Naive thymus-derived CD4-positive, alpha-beta T cell (primary cell): ENCODE data around the gene SAV1. TPM values are rescaled to one million over a fixed set of nuclear protein-coding genes. Genes with fewer than 3 reads are reported as not detected.

Experiments used
- ATAC-seq: fragments of 150-1000 bp; cut with Tn5 transposase; 2 replicates; pipeline ENCODE4 v1.10.0; 2021; ENCODE audit warnings: mild to moderate bottlenecking, moderate library complexity
- CTCF ChIA-PET: fragments of 350-600 bp; sonication (Branson Sonifier 250); formaldehyde crosslinking; loops from one replicate; lab custom pipeline; 2021; ENCODE audit warnings: antibody characterized with exemption; lab: Charles Lee
- POLR2A ChIA-PET: fragments of 350-600 bp; sonication (Branson Sonifier 250); formaldehyde crosslinking; loops from one replicate; lab custom pipeline; 2021; ENCODE audit warnings: antibody characterized with exemption, inconsistent platforms; lab: Charles Lee
- DNase-seq, 9 donors: peaks; one replicate each; pipeline versions ENCODE4 v3.0.0 to v3.0.0-alpha.2; 2020 to 2022; ENCODE audit warnings: mixed read lengths in 1 of 9
- H3K27ac ChIP-seq: one replicate; pipeline ENCODE4 v1.7.0; 2013; ENCODE audit warnings: mild to moderate bottlenecking, low read depth, low read length, moderate library complexity
- H3K27me3 ChIP-seq, 2 donors: one replicate each; pipeline ENCODE4 v1.7.0; 2013; ENCODE audit warnings: low read length in 2 of 2, mild to moderate bottlenecking in 2 of 2, moderate library complexity in 2 of 2; ENCODE audit not compliant: control insufficient read depth in 2 of 2, insufficient read depth in 2 of 2
- H3K36me3 ChIP-seq, 3 experiments: 1 replicate in 2 of 3; 2 replicates in 1 of 3; pipeline ENCODE4 v1.7.0; 2013; ENCODE audit warnings: low read length in 3 of 3, mild to moderate bottlenecking in 3 of 3, moderate library complexity in 1 of 3; ENCODE audit not compliant: insufficient read depth in 3 of 3, control insufficient read depth in 2 of 3
- H3K4me1 ChIP-seq, 2 donors: one replicate each; pipeline ENCODE4 v1.7.0; 2013; ENCODE audit warnings: low read length in 2 of 2, mild to moderate bottlenecking in 2 of 2, moderate library complexity in 1 of 2; ENCODE audit not compliant: control insufficient read depth in 2 of 2, insufficient read depth in 2 of 2
- H3K4me3 ChIP-seq: 2 replicates; pipeline ENCODE4 v1.7.0; 2013; ENCODE audit warnings: mild to moderate bottlenecking, low read length
- H3K9me3 ChIP-seq, 3 experiments: 1 replicate in 2 of 3; 2 replicates in 1 of 3; pipeline ENCODE4 v1.7.0; 2013; ENCODE audit warnings: low read length in 3 of 3; ENCODE audit not compliant: control insufficient read depth in 2 of 3
- H3K27ac Mint-ChIP-seq, 9 donors: one replicate each; pipeline ENCODE4 v1.8.0; 2020 to 2022; ENCODE audit warnings: mixed read lengths in 9 of 9, mild to moderate bottlenecking in 8 of 9, moderate library complexity in 5 of 9, inconsistent platforms in 2 of 9
- H3K27me3 Mint-ChIP-seq, 5 donors: one replicate each; pipeline ENCODE4 v1.8.0; 2021 to 2022; ENCODE audit warnings: mixed read lengths in 5 of 5, mild to moderate bottlenecking in 1 of 5
- H3K36me3 Mint-ChIP-seq, 5 donors: one replicate each; pipeline ENCODE4 v1.8.0; 2020 to 2022; ENCODE audit warnings: mixed read lengths in 5 of 5, mild to moderate bottlenecking in 3 of 5, inconsistent platforms in 1 of 5
- H3K4me1 Mint-ChIP-seq, 7 donors: one replicate each; pipeline ENCODE4 v1.8.0; 2020 to 2022; ENCODE audit warnings: mixed read lengths in 7 of 7, mild to moderate bottlenecking in 3 of 7, inconsistent platforms in 1 of 7
- H3K4me3 Mint-ChIP-seq, 10 donors: one replicate each; pipeline ENCODE4 v1.8.0; 2020 to 2022; ENCODE audit warnings: mild to moderate bottlenecking in 10 of 10, mixed read lengths in 10 of 10, moderate library complexity in 6 of 10, inconsistent platforms in 2 of 10
- H3K9me3 Mint-ChIP-seq, 11 donors: one replicate each; pipeline ENCODE4 v1.8.0; 2020 to 2022; ENCODE audit warnings: mixed read lengths in 11 of 11, mild to moderate bottlenecking in 4 of 11, inconsistent platforms in 1 of 11, moderate library complexity in 1 of 11
- intact Hi-C, 2 donors: fragments of 100-400 bp; cut with micrococcal nuclease; formaldehyde crosslinking; loops; one replicate each; pipeline ENCODE4 v1.15.1; 2023
- polyA plus RNA-seq, 2 donors: library from polyadenylated mRNA; unstranded; fragments of 300-500 nt; fragmentation: Illumina TruSeq; gene quantifications; one replicate each; pipeline ENCODE4 v1.2.3, GENCODE V29; 2021
- total RNA-seq, 6 experiments: library from RNA in 5 of 6; stranded (reverse) in 5 of 6; gene quantifications; 1 replicate in 5 of 6; 2 replicates in 1 of 6; pipeline ENCODE4 v1.2.3 and lab custom pipeline; 2021 to 2026

The SAV1 gene
- total and polyA plus RNA-seq, 7 experiments from 2014 or later = 7.2 to 9.4 (median 8.7) TPM

DNA sequence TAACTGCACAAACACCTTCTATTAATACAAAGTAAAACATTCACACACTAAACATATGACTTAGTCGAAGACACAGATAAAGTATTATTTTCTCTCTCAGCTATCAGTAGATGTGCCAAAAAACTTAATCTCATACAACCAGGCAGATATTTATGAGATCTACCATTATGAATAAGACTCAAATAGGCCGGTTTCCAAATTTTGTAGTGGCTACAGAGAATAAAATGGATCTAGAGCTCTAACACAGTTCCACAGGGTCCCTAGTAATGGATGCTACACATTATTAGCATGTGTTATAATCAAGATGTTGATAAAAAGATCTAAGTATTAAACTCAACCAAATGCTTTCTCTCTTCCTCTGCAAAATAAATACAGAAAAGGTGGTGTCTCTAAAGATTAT lies 10.4 kb downstream of the SAV1 start:
- ATAC-seq (no peak), DNase-seq (no peak)
- ChIA-PET POLR2A (interaction anchor here (0.6 kb wide), 1 partner anchor 9 kb away, joined by 4 read pairs; no protein-coding TSS in a partner anchor), CTCF (no interaction called here)
- no peak overlapping the region for H3K27ac Mint-ChIP-seq
- Histone ChIP-seq H3K9me3 (no peaks in the 10 kb centered on the region), H3K27ac (no peak overlapping the region), H3K4me1 (no peaks in the 10 kb centered on the region), H3K27me3 (no peaks in the 10 kb centered on the region), H3K36me3 (no peaks in the 10 kb centered on the region), H3K4me3 (no peak overlapping the region)
- H3K9me3 Mint-ChIP-seq = no peaks in the 10 kb centered on the region
- H3K27me3 Mint-ChIP-seq = no peaks in the 10 kb centered on the region
- peaks cover 0 to 15% (median 4%) of the 10 kb centered on the region in 7 donors for H3K4me1 Mint-ChIP-seq
- H3K36me3 Mint-ChIP-seq = peaks cover under 1 to 20% (median 10%) of the 10 kb centered on the region in 5 donors
- H3K4me3 Mint-ChIP-seq = no peak overlapping the region
- intact Hi-C loops = no loop called here

DNA sequence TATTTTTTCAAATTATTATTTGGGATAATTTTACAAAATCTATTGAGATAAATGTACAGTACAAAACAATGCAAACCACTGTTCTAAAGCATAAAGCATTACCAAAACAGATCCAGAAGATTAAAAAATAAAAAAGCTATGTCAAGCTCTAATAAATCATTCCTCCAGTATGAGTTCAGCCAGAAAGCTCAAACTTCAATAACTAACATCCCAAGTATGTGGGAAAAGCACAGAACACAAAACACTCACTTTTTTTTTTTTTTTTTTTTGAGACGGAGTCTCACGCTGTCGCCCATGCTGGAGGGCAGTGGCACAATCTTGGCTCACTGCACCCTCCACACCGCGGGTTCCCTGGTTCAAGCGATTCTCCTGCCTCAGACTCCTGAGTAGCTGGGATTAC lies 11.3 kb downstream of the SAV1 start:
- ATAC-seq (no peak), DNase-seq (no peak)
- Mint-ChIP-seq H3K4me1 (peaks cover 0 to 15% (median 4%) of the 10 kb centered on the region in 7 donors), H3K27me3 (no peaks in the 10 kb centered on the region), H3K36me3 (peaks cover 0 to 24% (median 15%) of the 10 kb centered on the region in 5 donors), H3K4me3 (no peak overlapping the region), H3K9me3 (no peaks in the 10 kb centered on the region), H3K27ac (no peak overlapping the region)
- Histone ChIP-seq H3K36me3 (no peaks in the 10 kb centered on the region), H3K27me3 (no peaks in the 10 kb centered on the region), H3K4me3 (no peak overlapping the region), H3K4me1 (no peaks in the 10 kb centered on the region), H3K27ac (no peak overlapping the region), H3K9me3 (no peaks in the 10 kb centered on the region)
- CTCF ChIA-PET = interaction anchor here (0.6 to 0.7 kb wide), 3 partner anchors 22 to 67 kb away, joined by 4 to 7 read pairs (median 4); no protein-coding TSS in a partner anchor
- intact Hi-C loops = no loop called here
- POLR2A ChIA-PET = interaction anchor here (0.6 kb wide), 1 partner anchor 103 kb away, joined by 3 read pairs; no protein-coding TSS in a partner anchor

DNA sequence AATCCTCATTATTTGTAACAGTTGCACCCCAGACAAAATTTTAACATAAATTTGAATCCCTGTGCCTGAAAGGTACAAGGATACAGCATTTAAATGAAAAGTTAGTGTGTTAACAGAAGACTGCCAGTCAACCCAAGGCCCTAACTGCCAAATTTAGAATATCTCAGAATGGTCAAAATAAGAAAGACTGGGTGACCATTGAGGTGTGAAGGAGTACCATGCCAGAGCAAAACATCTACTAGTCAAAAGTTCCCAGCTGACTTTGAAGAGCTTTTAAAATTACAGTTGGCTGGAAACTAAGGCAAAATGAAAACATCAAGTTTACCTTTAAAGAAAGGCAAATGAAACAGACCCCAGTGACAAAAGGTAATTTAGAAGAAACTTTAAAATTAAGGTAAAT lies 18.4 kb downstream of the SAV1 start:
- Histone ChIP-seq H3K27me3 (no peaks in the 10 kb centered on the region), H3K36me3 (no peaks in the 10 kb centered on the region), H3K27ac (no peak overlapping the region), H3K9me3 (no peaks in the 10 kb centered on the region), H3K4me3 (no peak overlapping the region), H3K4me1 (no peaks in the 10 kb centered on the region)
- ChIA-PET CTCF (no interaction called here), POLR2A (no interaction called here)
- no peaks in the 10 kb centered on the region for H3K27me3 Mint-ChIP-seq
- H3K4me1 Mint-ChIP-seq = no peaks in the 10 kb centered on the region
- H3K4me3 Mint-ChIP-seq = no peak overlapping the region
- DNase-seq (no peak), ATAC-seq (no peak)
- no peaks in the 10 kb centered on the region for H3K9me3 Mint-ChIP-seq
- peak overlapping the region in 1 of 9 donors; percentile 38 for H3K27ac Mint-ChIP-seq
- H3K36me3 Mint-ChIP-seq = peaks cover 0 to 16% (median 5%) of the 10 kb centered on the region in 5 donors
- intact Hi-C loops = no loop called here

DNA sequence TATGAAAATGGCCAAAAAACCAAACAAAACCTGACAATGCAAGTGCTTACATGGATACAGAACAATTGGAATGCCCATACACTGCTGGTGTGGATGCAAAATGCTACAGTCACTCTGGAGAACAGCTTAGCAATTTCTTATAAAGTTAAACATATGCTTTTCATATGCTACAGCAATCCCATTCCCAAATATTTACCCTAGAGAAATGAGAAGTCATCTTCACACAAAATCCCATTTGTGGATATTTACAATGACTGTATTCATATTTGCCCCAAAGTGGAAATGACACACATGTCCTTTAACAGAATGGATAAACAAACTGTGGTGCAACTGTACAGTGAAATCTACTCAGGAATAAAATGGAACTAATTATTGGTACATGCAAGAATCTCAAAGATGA lies 20.4 kb downstream of the SAV1 start:
- Histone ChIP-seq H3K27me3 (no peaks in the 10 kb centered on the region), H3K36me3 (no peaks in the 10 kb centered on the region), H3K4me1 (no peaks in the 10 kb centered on the region), H3K27ac (no peak overlapping the region), H3K9me3 (no peaks in the 10 kb centered on the region), H3K4me3 (no peak overlapping the region)
- DNase-seq (no peak), ATAC-seq (no peak)
- H3K36me3 Mint-ChIP-seq = peaks cover 0 to 28% (median 9%) of the 10 kb centered on the region in 5 donors
- H3K27me3 Mint-ChIP-seq = no peaks in the 10 kb centered on the region
- CTCF ChIA-PET = no interaction called here
- H3K4me3 Mint-ChIP-seq = no peak overlapping the region
- no peak overlapping the region for H3K27ac Mint-ChIP-seq
- no peaks in the 10 kb centered on the region for H3K9me3 Mint-ChIP-seq
- POLR2A ChIA-PET = no interaction called here
- intact Hi-C loops = no loop called here
- H3K4me1 Mint-ChIP-seq = no peaks in the 10 kb centered on the region

DNA sequence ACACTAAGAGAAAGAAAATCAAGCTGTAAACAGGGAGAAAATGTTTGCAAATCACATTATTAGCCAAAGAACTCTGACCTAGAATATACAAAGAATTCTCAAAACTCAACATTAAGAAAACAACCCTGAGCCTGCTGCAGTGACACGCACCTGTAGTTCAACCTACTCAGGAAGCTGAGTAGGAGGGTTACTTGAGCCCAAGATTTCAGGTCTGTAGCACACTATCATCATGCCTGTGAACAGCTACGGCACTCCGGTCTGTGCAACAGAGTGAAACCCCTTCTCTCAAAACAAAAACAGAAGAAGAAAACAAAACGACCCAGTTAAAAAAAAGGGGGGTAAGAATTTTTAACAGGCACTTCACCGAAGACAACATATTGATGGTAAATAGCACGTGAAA lies 20.8 kb downstream of the SAV1 start:
- CTCF ChIA-PET = no interaction called here
- ATAC-seq (no peak), DNase-seq (no peak)
- Histone ChIP-seq H3K36me3 (no peaks in the 10 kb centered on the region), H3K27me3 (no peaks in the 10 kb centered on the region), H3K9me3 (no peaks in the 10 kb centered on the region), H3K4me3 (no peak overlapping the region), H3K27ac (no peak overlapping the region), H3K4me1 (no peaks in the 10 kb centered on the region)
- H3K27me3 Mint-ChIP-seq = no peaks in the 10 kb centered on the region
- H3K4me3 Mint-ChIP-seq = no peak overlapping the region
- H3K36me3 Mint-ChIP-seq = peaks cover 0 to 23% (median 10%) of the 10 kb centered on the region in 5 donors
- H3K27ac Mint-ChIP-seq = peak overlapping the region in 1 of 9 donors; percentile 36
- POLR2A ChIA-PET = no interaction called here
- H3K4me1 Mint-ChIP-seq = no peaks in the 10 kb centered on the region
- no peaks in the 10 kb centered on the region for H3K9me3 Mint-ChIP-seq
- intact Hi-C loops = no loop called here

DNA sequence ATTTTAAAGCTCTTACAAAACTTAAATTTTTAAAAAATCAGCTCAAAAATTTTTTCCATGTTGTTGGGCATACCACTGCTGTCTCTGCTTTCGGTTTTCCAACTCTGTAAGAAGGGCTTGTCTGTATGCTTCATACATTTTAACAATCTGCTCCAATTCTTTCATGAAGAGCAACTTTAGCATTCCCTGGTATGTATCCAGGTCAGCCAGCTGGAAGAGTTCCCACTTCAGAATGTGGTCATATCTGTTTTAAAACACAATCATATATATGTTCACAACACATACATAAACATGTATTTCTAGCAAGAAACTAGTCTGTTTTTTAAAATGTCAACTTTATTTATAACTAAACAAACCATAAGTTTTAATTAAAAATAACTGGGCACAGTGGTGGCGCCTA lies 33.0 kb downstream of the SAV1 start:
- POLR2A ChIA-PET = no interaction called here
- peaks cover 0 to 37% (median 21%) of the 10 kb centered on the region in 5 donors for H3K36me3 Mint-ChIP-seq
- CTCF ChIA-PET = no interaction called here

DNA sequence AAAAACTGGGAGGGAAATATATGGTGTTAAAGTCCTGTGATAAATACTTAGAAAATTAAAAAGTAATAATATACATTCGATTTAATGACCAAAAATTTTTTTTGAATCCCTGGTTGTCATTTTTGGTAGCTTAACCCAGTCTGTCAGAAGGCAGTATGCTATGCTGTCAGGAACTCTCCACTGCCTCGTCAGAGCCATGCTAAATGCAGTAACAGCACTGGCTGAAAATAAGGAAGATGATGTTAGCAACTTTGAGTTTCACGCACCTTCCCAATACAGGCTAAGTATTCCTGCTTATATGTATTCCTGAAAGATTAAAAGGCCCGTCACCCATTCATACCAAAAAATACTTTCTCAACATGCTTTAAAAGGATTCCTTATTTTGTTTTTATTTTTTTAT lies 34.2 kb downstream of the SAV1 start:
- ChIA-PET CTCF (no interaction called here), POLR2A (interaction anchor here (0.7 kb wide), 1 partner anchor 641 kb away, joined by 3 read pairs; no protein-coding TSS in a partner anchor)
- Histone ChIP-seq H3K27ac (no peak overlapping the region), H3K4me1 (no peaks in the 10 kb centered on the region), H3K9me3 (no peaks in the 10 kb centered on the region), H3K27me3 (no peaks in the 10 kb centered on the region), H3K36me3 (no peaks in the 10 kb centered on the region), H3K4me3 (no peak overlapping the region)
- Mint-ChIP-seq H3K4me3 (no peak overlapping the region), H3K27me3 (no peaks in the 10 kb centered on the region), H3K27ac (no peak overlapping the region), H3K9me3 (no peaks in the 10 kb centered on the region), H3K36me3 (peaks cover 0 to 28% (median 12%) of the 10 kb centered on the region in 5 donors), H3K4me1 (no peaks in the 10 kb centered on the region)
- ATAC-seq (no peak), DNase-seq (no peak)
- intact Hi-C loops = no loop called here

More for the DNA sequence above, 33.0 kb downstream of the SAV1 start:
- no peaks in the 10 kb centered on the region for H3K9me3 Mint-ChIP-seq
- no peak for DNase-seq
- Histone ChIP-seq H3K27me3 (no peaks in the 10 kb centered on the region), H3K27ac (no peak overlapping the region), H3K4me3 (no peak overlapping the region), H3K36me3 (no peaks in the 10 kb centered on the region), H3K9me3 (no peaks in the 10 kb centered on the region), H3K4me1 (no peaks in the 10 kb centered on the region)
- no peak overlapping the region for H3K27ac Mint-ChIP-seq
- no peaks in the 10 kb centered on the region for H3K4me1 Mint-ChIP-seq
- no peaks in the 10 kb centered on the region for H3K27me3 Mint-ChIP-seq
- no peak overlapping the region for H3K4me3 Mint-ChIP-seq
- no peak for ATAC-seq
- intact Hi-C loops = no loop called here
